Measurements from ENCODE around the gene ING1.
"Not testable (repeated sequence)": the region's sequence is repeated elsewhere in the genome, so short reads cannot be mapped to it uniquely, and the experiment has no call there.

The ING1 gene

DNA sequence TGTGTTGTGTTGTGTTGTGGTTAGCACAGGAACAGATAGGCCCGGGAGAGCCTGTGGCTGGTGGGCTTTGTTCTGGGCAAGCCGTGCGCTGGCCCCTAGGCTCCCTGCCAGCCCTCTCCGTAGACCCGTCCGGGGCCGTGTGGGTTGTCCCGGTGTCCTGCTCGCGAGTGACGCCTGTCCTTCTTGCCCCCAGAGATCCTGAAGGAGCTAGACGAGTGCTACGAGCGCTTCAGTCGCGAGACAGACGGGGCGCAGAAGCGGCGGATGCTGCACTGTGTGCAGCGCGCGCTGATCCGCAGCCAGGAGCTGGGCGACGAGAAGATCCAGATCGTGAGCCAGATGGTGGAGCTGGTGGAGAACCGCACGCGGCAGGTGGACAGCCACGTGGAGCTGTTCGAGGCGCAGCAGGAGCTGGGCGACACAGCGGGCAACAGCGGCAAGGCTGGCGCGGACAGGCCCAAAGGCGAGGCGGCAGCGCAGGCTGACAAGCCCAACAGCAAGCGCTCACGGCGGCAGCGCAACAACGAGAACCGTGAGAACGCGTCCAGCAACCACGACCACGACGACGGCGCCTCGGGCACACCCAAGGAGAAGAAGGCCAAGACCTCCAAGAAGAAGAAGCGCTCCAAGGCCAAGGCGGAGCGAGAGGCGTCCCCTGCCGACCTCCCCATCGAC, 5.7 kb downstream of the ING1 start:
- DNase-seq: no peak

DNA sequence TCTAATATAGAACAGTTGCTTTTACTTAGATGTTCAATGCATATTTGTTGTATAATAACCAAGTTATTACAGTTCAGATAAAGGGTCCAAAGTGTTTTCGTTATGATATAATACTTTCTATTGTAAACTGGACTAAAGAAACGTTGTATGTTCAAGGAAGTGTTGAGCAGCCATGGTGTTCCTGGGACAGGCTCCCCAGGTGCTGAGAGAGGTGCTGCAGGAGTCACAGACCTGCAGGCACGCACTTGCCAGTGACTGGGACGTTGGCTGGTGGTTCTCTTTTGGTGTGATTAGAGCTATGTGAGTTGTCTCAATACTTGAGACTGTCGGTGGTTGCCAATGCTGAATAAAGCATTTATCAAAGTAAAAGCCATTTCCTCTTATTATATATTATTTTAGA, 9.5 kb downstream of the ING1 start:
- DNase-seq: no peak

DNA sequence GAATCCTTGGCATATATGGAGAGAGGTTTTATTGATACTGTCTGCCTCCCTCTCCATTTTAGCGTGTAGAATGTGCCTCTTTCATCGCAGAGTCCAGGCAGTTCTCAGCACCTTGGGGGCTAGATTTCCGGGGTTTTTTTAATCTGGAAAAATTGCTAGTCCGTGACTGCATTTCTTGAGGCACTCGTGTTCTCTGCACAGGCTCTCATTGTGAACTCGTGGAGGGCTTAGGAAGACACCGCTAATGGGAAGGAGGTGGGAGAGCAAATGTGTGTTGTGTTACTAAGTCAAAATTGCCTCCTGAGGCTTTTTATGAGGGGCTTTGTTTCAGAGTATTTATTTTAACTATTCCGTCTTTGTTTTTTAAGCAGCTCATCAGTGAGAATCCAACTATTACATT, 10.1 kb downstream of the ING1 start:
- DNase-seq: no peak

DNA sequence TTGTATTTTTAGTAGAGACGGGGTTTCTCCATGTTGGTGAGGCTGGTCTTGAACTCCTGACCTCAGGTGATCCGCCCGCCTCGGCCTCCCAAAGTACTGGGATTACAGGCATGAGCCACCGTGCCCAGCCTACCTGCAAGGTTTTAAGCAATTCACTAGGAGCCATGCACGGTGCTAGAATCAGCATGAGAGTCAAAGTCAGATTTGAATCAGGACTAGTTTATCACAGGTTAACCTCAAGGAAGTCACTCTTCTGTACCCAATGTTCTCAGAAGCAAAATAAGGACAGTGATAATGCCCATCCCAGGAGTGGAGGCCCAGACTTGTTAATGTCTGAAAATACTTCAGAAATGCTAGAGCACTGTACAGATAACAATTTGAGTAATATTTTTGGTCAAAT, 12.7 kb downstream of the ING1 start:
- DNase-seq: not testable (repeated sequence)

DNA sequence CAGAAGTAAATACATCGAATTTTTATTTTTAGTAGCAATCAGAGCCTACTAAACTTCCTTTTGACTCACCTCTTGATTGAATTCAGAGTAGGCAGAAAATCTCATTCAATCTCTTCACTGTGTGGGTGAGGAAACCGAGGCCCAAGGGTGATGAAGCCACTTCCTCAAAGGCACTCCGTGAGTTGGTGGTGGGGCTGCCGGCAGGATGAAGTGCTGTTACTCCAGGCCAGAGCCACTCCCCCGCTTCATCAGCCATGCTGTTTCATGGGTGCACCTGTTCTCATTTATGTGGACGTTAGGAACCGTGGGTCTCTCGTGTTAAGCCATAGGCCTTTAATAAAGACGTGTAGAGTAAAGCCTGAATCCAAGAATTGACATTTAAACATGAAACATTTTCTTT, 13.2 kb downstream of the ING1 start:
- peak; percentile 50 for DNase-seq

DNA sequence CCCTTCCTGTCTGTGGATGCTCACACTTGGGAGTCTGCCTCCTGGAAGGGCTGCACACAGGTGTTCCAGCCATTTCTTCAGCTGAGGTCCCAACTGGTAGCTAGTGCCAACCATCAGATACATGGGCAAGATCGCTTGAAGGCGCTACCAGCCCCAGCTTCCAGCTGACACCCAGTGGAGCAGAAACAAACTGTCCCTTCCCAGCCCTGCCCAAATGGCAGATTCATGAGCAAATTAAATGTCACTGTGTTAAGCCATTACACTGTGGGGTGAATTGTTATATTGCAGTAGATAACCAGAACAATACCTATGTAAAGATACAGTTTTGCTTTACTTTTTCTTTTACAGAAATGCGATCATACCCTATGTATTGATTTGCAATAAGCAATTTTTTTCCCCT, 17.6 kb downstream of the ING1 start:
- no peak for DNase-seq

DNA sequence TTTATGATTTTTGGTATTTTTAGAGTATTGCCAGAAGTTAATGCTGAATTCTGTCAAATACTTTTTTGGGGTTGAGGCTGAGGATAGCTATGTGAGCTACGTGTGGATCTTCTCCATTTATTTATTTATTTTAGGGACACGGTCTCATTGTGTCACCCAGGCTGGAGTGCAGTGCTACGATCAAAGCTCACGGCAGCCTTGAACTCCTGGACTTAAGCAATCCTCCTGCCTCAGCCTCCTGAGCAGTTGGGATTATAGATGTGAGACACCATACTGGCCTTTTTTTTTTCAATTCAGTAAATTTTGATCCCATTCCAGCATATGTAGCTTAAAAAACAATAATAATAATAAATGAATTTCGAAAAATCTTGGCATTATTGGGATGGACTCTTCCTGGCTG, 21.1 kb downstream of the ING1 start:
- DNase-seq: no peak

DNA sequence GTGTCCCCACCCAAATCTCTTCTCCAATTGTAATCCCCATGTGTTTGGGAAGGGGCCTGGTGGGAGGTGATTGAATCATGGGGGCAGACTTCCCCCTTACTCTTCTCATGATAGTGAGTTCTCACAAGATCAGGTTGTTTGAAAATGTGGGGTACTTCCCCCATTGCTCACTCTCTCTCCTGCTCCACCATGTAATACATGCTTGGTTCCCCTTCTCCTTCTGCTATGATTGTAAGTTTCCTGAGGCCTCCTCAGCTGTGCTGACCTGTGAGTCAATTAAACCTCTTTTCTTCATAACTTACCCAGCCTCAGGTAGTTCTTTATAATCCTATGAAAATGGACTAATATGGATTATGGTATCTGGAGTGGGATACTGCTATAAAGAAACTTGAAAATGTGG, 24.1 kb downstream of the ING1 start:
- no peak for DNase-seq

DNA sequence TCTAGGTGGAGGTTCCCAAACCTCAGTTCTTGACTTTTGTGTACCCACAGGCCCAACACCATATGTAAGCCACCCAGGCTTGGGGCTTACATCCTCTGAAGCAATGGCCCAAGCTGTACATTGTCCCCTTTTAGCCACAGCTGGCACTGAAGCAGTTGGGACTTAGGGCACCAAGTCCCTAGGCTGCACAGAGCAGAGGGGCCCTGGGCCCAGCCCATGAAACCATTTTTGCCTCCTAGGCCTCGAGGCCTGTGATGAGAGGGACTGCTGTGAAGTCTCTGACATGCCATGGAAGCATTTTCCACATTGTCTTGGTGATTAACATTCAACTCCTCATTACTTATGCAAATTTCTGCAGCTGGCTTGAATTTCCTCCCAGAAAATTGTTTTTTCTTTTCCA, 30.2 kb downstream of the ING1 start:
- DNase-seq: no peak

DNA sequence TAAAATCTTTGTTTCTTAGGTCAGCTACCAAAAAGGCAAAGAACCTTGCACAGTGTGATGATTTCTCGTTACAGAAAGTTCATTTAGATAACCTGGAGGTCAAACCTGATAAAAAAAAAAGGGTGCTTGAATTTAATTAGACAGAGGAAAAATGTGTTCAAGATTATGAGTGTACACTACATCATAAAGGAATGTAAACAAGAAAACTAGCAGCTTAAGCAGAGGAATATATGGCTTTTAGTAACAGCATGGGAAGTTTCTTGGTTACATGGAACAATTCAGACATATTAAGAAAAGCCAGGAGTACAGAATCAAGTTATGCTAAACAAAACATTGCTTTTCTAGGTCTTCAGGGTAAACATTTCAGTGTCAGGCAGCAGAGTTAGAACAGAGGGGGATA, 32.9 kb downstream of the ING1 start:
- DNase-seq: no peak

DNA sequence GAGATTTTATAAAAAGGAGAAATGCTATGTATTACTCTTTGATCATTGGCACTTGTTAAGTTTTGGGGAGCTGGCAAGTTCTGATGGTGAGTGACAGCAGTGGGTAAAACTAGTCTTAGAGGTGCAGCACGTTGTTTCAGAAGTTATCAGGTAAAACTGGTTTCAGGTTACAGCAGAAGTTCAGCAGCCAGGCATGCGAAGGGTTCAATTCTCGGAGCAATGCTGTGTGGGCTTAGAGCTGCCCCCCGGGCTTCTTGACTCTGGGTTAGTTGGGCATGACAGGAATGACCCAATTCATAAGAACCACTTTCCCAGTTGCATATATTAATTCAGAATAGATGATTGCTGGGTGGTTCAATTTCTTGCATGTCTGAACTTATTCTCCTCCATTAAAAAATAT, 34.8 kb downstream of the ING1 start:
- DNase-seq: no peak

DNA sequence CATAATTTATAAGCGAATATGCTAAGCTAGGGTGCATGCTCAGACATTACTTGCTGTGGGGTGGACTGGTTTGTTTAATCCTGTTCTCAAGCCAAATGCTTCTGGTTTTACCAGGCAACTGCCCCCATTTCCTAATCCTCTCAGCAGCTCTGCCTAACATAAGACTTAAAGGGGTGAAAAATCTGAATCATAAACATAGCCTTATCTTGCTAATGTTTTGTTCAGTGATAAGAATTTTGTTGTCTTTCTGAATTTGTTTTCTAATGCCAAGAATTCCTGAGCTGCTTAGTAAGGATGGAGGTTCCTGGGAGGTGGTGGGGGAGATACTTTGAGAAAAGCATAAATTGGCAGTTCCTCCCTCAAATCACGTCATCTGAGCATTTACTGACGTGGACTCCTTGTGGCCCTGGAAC, 42.7 kb downstream of the ING1 start:
- DNase-seq: no peak

DNA sequence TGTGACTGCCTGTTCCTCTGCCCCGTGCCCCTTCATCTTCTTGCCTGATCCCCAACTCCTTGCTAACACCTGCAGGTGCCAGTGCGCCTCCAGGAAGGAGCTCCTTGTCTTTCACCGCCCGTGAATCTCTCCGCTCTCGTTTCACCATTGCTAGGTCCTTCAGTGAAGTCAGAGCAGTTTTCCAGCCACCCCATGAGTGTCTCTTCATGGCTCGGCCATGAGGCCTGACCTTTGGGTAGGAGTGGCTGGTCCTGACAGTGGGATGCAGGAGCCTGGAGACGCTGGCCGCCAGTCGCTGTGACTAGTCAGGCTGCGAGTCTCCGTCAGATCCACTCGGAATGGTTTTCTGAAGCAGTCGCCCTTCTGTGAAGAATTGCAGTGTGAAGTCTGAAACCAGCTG, 43.8 kb downstream of the ING1 start:
- no peak for DNase-seq

DNA sequence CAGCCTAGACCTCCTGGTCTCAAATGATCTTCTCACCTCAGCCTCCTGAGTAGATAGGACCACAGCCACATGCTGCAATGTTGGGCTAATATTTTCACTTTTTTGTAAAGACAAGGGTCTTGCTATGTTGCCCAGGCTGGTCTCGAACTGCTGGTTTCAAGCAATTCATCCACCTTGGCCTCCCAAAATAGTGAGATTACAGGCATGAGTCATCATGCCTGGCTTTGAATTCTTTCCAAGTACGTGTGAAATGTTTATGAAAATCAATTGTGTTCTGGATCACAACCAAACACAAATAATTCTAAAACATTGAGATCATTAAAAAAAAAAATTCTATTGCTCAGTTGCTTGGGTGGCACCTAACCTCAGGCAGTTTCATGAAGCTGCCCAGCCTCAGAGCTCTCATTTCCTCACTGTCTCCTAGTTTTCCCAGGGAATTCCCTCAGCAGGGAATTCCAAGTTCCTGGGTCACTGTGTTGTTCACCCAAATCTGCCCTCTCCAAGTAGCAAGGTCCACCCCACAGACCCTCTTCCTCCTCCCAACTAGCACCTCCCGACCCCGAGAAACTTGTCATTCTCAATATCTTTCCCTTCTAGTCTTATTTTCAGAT, 44.8 kb downstream of the ING1 start:
- no peak for DNase-seq

DNA sequence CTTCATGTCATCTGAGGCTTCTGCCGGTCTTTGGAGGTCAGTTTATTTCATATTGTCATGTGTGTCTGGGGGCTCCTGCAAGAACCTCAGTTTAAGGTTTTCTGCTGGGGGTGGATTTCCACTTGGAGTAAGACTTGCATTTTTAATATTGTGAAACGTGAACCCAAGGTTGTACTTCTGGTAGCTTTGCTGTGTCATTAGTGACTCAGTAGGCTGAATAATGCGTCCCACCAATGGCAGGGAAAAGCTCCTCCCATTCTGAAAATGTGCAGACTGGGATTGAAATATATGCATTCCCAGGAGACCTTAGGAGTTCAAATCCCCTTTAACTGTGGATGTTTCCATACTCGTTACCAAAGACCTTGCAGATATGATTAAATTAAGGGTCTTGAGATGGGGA, 46.2 kb downstream of the ING1 start:
- no peak for DNase-seq

DNA sequence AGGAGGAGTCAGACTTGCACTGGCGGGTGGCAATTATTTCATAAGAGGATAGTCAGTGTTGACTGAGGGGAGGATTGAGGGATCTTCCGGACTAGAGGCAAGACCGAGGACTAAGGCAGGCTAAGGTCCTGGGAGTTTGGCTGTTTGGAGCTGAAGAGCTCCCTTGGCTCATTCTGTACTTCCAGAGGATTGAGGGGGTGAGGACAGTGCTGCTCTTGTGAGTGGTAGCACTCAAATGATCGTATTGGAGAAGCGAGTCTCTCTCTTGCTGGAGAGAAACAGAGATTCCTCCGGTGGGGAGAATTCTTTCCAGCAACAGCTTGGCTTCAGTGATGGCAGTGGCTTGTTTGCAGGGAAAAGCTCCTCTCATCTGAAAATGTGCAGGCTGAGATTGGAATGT, 47.1 kb downstream of the ING1 start:
- DNase-seq: no peak

DNA sequence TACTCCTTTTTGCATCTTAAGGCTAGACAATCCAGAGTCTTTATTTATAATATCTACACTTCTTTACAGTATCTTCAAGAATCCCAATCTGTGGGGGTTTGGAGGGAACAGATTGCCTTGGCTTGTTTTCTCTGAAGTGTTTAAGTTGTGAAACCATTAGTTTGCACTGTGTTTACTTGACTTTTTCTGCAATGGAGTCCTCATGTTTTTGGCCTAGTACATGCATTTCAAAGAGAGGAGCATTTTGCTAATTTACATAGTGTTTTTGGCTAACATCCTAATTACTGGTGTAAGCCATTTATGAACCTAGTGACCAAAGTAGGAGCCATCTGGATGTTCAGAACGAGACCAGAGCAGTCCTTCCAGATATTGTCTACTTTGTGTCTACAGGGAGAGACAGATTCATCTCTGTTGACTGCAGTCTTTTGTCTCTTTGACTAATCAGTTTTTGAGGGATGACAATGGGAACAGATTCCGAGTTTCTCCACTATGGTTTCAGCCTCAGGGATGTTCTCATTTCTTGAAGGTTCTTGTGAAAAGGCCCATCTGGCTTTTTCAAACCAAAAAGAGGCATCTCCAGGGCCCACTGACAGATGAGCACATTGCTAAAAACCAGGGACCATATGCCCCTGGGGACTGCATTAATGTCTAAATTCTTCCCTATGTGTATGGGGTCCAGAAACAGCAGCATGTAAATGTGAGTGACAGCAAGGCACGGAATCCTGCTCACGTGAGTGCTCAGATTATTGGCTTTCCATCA, 53.4 kb downstream of the ING1 start:
- no peak for DNase-seq

DNA sequence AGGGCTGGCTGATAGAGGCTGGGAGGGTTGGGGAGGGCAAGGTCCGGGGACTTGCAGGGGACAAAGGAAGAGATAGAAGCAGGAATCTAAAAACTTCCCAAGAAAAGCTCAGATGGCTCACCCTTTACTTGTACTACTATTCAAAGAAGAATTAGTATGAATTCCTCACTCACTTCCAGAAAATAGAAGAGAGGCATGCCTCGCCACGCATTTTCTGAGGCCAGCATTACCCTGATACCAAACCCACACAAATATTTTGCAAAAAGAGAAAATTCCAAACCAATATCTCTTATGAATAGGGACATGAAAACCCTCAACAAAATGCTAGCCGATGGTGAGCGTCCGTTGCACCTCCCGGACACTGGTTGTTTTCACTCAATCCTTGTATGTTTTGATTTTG, 54.0 kb downstream of the ING1 start:
- DNase-seq: no peak

DNA sequence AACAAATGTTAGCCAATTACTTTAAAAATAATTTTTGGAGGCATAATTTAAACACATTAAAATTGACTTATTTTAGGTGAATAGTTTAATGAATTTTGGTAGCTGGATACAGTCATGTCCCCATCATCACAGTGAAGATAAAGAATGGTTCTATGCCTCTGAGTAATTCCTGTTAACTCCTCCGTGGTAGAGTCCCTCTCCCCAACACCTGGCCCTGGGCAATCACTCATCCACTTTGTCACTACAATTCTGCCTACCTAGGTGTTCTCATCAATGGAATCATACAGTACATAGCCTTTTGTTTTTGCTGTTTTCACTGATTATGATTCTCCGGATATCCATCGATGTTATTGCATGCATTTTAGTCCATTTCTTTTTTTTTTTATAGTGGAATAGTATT, 55.6 kb downstream of the ING1 start:
- DNase-seq: no peak

DNA sequence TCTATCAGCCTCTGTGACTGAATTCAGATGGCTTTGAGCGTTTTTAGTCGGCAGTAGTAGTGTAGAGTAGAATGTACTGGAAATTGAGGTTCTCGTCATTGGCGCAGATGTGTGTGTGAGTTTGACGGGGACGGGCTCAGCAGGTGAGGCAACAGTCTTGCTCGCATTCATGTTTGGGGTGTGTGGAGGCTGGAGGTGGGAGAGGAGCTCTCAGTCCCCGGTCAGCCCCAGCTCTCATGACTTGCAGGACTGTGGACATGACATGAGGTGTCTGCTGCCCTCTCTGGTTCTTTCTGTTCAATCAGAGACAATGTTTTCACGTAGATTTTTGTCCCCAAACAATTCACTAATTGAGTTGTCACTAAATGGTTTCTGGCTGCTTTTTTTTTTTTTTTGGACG, 57.2 kb downstream of the ING1 start:
- no peak for DNase-seq

DNA sequence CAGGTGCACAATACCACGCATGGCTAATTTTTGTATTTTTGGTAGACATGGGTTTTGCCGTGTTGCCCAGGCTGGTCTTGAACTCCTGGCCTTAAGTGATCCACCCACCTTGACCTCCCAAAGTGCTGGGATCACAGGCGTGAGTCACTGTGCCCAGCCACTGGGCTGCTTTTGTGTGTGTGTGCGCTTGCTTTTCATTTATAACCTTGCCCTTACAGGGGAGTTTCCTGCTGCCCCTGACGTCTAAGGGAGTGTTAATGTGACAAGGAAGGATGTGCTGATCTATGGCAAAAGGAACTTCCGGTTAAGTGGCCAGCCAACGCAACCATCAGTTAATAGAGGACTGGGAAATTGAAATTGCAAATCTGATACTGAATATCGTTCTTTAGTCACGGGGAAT, 57.7 kb downstream of the ING1 start:
- no peak for DNase-seq

DNA sequence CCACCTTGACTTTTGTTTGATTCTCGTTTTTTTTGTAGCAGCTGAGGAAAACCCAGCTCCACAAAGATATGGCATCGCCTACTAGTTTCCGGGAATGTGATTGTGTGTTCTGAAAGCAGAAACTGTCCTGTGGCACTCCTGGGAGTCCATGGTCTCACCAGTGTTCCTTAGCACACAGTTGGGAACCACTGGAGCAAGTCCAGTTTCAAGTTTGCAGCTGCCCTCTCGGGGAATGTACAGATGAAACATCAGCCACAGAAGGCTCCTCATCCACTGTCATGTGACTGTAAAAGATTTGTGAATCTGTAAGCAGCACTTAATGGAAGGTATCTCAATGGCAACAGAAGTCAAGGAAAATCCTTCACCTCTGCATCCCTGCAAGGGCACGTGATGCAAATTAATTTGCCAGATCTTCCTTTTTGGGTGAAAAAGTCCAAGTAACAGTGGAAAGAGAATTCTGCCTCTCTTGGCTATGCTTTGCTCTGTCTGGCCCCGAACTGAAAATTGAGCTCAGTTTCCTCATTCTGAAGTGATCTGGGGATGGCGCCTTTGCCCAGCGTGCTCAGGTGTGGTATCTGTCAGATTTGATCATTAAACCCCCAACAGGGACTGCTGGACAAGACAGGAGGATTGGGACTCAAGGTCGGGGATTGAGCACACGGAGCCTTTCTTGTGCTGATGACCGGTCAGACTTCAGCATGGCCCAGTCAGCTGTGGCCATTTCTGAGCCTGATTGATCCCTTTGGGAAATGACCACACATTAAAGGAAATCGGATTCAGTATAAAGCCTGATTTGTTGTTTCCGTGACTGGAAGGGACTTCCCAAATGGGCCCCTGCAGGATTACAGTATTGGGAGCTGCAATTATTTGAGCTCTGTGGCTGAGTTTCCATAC, 58.8 kb downstream of the ING1 start:
- DNase-seq: no peak

Measured in stimulated activated CD4-positive, alpha-beta T cell treated with anti-CD3 and anti-CD28 coated beads, Interleukin-4, amount 100 ng/mL, for 1 hour (primary cell).